Endodermal cell (in vitro differentiated cells): ENCODE results near the gene CAPZB. TPM values are rescaled to one million over a fixed set of nuclear protein-coding genes. Genes with fewer than 3 reads are reported as not detected.

Experiments used
- DNase-seq: peaks from one replicate; pipeline ENCODE4 v3.0.0-alpha.2; 2017
- H3K27ac ChIP-seq: 2 replicates; pipeline ENCODE4 v1.5.1; 2013; ENCODE audit warnings: mild to moderate bottlenecking, low read depth, low read length, moderate library complexity
- H3K27me3 ChIP-seq: 2 replicates; pipeline ENCODE4 v1.6.1; 2013; ENCODE audit warnings: mild to moderate bottlenecking, low read length, moderate library complexity; ENCODE audit not compliant: insufficient read depth, control insufficient read depth, poor library complexity, severe bottlenecking
- H3K36me3 ChIP-seq: 2 replicates; pipeline ENCODE4 v1.7.0; 2013; ENCODE audit warnings: mild to moderate bottlenecking, low read length, moderate library complexity; ENCODE audit not compliant: control insufficient read depth, insufficient read depth
- H3K4me1 ChIP-seq: one replicate; pipeline ENCODE4 v1.7.0; 2013; ENCODE audit warnings: low read length; ENCODE audit not compliant: control insufficient read depth, insufficient read depth
- H3K4me3 ChIP-seq: 2 replicates; pipeline ENCODE4 v1.5.1; 2013; ENCODE audit warnings: mild to moderate bottlenecking, low read length, moderate library complexity
- H3K9ac ChIP-seq: 2 replicates; pipeline ENCODE4 v1.6.1; 2013; ENCODE audit warnings: mild to moderate bottlenecking, low read length, moderate library complexity; ENCODE audit not compliant: poor library complexity, severe bottlenecking; ENCODE audit errors: extremely low read depth
- H3K9me3 ChIP-seq: 2 replicates; pipeline ENCODE4 v1.6.1; 2013; ENCODE audit warnings: mild to moderate bottlenecking, low read length, moderate library complexity; ENCODE audit not compliant: control insufficient read depth
- H3K27ac Mint-ChIP-seq: 2 replicates; pipeline ENCODE4 v1.8.0; 2020; ENCODE audit warnings: mixed read lengths
- H3K27me3 Mint-ChIP-seq: 2 replicates; pipeline ENCODE4 v1.8.0; 2021; ENCODE audit warnings: mild to moderate bottlenecking, mixed read lengths; ENCODE audit not compliant: insufficient read depth
- H3K36me3 Mint-ChIP-seq: 2 replicates; pipeline ENCODE4 v1.8.0; 2020; ENCODE audit warnings: low read depth, mixed read lengths
- H3K4me1 Mint-ChIP-seq: 2 replicates; pipeline ENCODE4 v1.8.0; 2020; ENCODE audit warnings: mixed read lengths
- H3K4me3 Mint-ChIP-seq: 2 replicates; pipeline ENCODE4 v1.8.0; 2020; ENCODE audit warnings: mild to moderate bottlenecking, moderate library complexity, mixed read lengths
- H3K9me3 Mint-ChIP-seq: 2 replicates; pipeline ENCODE4 v1.8.0; 2020; ENCODE audit warnings: mild to moderate bottlenecking, mixed read lengths
- CTCF ChIP-seq: fragments of 200-600 bp; sonication (generic); conservative IDR thresholded peaks from 2 replicates; pipeline ENCODE4 v1.5.0; 2021; ENCODE audit warnings: antibody characterized with exemption, mild to moderate bottlenecking
- WGBS, 2 experiments: methylation state at CpG; one replicate each; pipeline versions ENCODE4 v1.1.5 to v1.1.7; 2013; ENCODE audit warnings: missing lambda C conversion rate in 2 of 2, mixed read lengths in 1 of 2; ENCODE audit not compliant: insufficient coverage in 1 of 2, insufficient read length in 1 of 2; 5-methylcytosine and 5-hydroxymethylcytosine counted together
- total RNA-seq, 2 donors: library from RNA; stranded (reverse); fragmentation: NEBNext Ultra II Directional in 1 of 2; extraction: Animal tissue kit (Norgen Biotek cat#: 25700) in 1 of 2; gene quantifications; 2 replicates in 1 of 2; 3 replicates in 1 of 2; pipeline ENCODE4 v1.2.1, GENCODE V29; 2021

The CAPZB gene
- total RNA-seq, 2 donors from 2014 or later, result 334 to 362 TPM

GRCh38 chr1:19384772-19385187 lies 100.6 kb downstream of the CAPZB start:
- Histone ChIP-seq H3K9me3 (no peaks in the 10 kb centered on the region), H3K27ac (no peak overlapping the region), H3K4me3 (no peak overlapping the region), H3K36me3 (peaks cover 56% of the 10 kb centered on the region), H3K27me3 (no peaks in the 10 kb centered on the region), H3K9ac (no peak overlapping the region), H3K4me1 (peaks cover 3% of the 10 kb centered on the region)
- Mint-ChIP-seq H3K36me3 (peaks cover 48% of the 10 kb centered on the region), H3K4me3 (no peak overlapping the region), H3K27me3 (no peaks in the 10 kb centered on the region), H3K9me3 (no peaks in the 10 kb centered on the region), H3K4me1 (no peaks in the 10 kb centered on the region), H3K27ac (no peak overlapping the region)
- 95 to 100% methylated on average over 5 to 7 of the region's 7 CpGs for WGBS, 2 experiments
- no peak for DNase-seq
- TF ChIP-seq CTCF, result no peak

GRCh38 chr1:19384113-19384512 lies 101.2 kb downstream of the CAPZB start:
- WGBS, 2 experiments, result 90 to 96% methylated on average over 3 to 4 of the region's 4 CpGs
- H3K27ac Mint-ChIP-seq, result no peak overlapping the region
- no peak for TF ChIP-seq CTCF

GRCh38 chr1:19382222-19382621 lies 103.1 kb downstream of the CAPZB start:
- Histone ChIP-seq H3K4me3 (no peak overlapping the region), H3K27me3 (no peaks in the 10 kb centered on the region), H3K9ac (no peak overlapping the region), H3K27ac (no peak overlapping the region), H3K4me1 (peaks cover 3% of the 10 kb centered on the region), H3K9me3 (peaks cover 5% of the 10 kb centered on the region), H3K36me3 (peaks cover 63% of the 10 kb centered on the region)
- Mint-ChIP-seq H3K9me3 (no peaks in the 10 kb centered on the region), H3K36me3 (peaks cover 66% of the 10 kb centered on the region), H3K4me1 (peaks cover 7% of the 10 kb centered on the region), H3K27me3 (no peaks in the 10 kb centered on the region), H3K4me3 (no peak overlapping the region), H3K27ac (no peak overlapping the region)
- TF ChIP-seq CTCF, result no peak
- 93 to 100% methylated on average over 3 to 4 of the region's 4 CpGs for WGBS, 2 experiments
- no peak for DNase-seq

More at GRCh38 chr1:19384113-19384512, 101.2 kb downstream of the CAPZB start:
- DNase-seq, result no peak
- H3K9me3 Mint-ChIP-seq, result no peaks in the 10 kb centered on the region
- no peaks in the 10 kb centered on the region for H3K9me3 ChIP-seq
- no peaks in the 10 kb centered on the region for H3K27me3 Mint-ChIP-seq
- no peak overlapping the region for H3K9ac ChIP-seq
- H3K4me3 ChIP-seq, result no peak overlapping the region
- H3K36me3 Mint-ChIP-seq, result peaks cover 54% of the 10 kb centered on the region
- H3K4me1 ChIP-seq, result peaks cover 3% of the 10 kb centered on the region
- H3K36me3 ChIP-seq, result peaks cover 58% of the 10 kb centered on the region
- no peaks in the 10 kb centered on the region for H3K27me3 ChIP-seq
- no peaks in the 10 kb centered on the region for H3K4me1 Mint-ChIP-seq
- no peak overlapping the region for H3K27ac ChIP-seq
- H3K4me3 Mint-ChIP-seq, result no peak overlapping the region
